GM19468 (cell line): ENCODE measurements around the gene ZNF638.
"Not testable (repeated sequence)": the region's sequence is repeated elsewhere in the genome, so short reads cannot be mapped to it uniquely, and the experiment has no call there.

Experiments used
- ATAC-seq: cut with Tn5 transposase; IDR thresholded peaks from one replicate; pipeline ENCODE4 v1.9.1; 2021; ENCODE audit warnings: mild to moderate bottlenecking, moderate library complexity, moderate number of reproducible peaks; ENCODE audit not compliant: unreplicated experiment; ENCODE audit errors: extremely low read depth

ZNF638 gene, protein sequence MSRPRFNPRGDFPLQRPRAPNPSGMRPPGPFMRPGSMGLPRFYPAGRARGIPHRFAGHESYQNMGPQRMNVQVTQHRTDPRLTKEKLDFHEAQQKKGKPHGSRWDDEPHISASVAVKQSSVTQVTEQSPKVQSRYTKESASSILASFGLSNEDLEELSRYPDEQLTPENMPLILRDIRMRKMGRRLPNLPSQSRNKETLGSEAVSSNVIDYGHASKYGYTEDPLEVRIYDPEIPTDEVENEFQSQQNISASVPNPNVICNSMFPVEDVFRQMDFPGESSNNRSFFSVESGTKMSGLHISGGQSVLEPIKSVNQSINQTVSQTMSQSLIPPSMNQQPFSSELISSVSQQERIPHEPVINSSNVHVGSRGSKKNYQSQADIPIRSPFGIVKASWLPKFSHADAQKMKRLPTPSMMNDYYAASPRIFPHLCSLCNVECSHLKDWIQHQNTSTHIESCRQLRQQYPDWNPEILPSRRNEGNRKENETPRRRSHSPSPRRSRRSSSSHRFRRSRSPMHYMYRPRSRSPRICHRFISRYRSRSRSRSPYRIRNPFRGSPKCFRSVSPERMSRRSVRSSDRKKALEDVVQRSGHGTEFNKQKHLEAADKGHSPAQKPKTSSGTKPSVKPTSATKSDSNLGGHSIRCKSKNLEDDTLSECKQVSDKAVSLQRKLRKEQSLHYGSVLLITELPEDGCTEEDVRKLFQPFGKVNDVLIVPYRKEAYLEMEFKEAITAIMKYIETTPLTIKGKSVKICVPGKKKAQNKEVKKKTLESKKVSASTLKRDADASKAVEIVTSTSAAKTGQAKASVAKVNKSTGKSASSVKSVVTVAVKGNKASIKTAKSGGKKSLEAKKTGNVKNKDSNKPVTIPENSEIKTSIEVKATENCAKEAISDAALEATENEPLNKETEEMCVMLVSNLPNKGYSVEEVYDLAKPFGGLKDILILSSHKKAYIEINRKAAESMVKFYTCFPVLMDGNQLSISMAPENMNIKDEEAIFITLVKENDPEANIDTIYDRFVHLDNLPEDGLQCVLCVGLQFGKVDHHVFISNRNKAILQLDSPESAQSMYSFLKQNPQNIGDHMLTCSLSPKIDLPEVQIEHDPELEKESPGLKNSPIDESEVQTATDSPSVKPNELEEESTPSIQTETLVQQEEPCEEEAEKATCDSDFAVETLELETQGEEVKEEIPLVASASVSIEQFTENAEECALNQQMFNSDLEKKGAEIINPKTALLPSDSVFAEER (N-terminal part only)

DNA sequence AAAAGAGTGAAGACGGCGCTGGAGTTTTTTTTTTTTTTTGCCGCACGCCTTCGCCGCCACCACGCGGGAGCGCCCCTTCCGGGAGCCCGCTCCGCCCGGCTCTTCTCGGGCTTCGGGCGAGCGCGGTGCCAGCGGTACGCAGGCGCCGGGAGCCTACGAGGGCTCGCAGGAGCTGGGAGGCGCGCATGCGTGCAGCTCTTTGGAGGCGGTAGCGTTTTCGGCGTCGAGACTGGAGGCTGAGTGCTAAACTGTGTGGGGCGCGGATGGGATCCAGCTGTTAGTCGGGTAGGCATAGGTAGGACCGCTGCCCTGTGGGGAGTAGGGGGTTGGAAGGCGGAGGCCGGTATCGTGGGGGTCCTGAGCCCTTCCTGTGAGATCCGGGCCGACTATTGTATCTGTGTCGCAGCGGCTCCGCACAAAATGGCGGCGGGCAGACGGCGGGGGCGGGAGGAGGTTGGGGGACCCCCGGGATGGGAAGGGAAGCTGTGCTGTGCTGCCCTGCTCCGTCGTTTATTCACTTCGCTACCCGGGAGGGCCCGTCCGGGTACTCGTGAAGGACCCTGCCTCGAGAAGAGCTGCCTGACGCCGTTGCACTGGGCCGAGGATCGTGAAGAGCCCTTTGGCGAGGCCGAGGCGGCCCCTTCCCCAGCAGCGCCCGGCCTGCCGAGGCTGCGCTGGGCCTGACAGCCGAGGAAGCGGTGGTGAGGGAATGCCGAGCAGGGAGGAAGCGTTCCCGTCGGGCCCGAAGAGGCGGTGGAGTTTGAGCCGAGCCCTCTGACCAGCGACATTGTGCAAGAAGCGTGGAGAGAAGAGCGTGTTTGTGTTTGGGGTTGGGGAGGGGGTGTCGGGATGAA is at the start of gene ZNF638:
Gene ZNF638, plus strand, starts transcription at position 202 of the 854 bp plus-strand sequence. CDS start 17,173 bp downstream, outside the sequence.
- peak; percentile 93 for ATAC-seq

DNA sequence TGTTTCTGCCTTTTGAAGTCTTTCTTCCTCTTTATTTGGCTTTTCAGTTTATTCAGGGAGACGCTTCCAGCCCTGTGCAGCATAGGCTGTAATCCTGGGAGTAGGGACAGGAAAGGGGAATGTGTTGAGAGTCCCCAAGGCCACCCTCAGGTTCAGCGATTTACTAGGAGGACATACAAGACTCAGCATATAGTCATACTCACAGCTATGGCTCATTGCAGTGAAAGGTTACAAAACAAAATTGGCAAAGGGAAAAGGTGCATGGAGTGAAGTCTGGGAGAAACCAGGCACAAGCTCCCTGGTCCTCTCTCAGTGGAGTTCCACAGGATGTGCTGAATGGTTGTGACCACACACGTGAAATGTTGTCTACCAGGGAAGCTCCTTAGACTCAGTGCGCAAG is 49.6 kb upstream of the ZNF638 start:
- ATAC-seq, result no peak

DNA sequence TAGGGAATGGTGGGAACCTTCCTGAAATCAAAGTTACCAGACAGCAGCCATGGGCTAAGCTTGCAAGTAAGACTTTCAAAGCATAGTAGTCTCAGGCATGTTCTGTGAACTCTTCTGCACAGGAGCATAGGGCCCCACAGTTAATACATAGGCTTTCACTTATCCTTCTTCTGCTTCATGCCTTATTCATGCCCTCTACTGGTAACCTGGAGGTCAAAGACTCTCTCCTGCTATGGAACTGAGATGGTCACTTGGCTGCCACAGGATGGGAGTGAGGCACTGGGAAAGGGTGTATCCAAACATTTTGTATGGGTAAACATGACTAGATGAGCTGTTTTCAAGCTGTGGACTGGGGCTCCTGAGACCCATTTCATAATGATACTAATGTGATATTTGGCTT is 49.1 kb upstream of the ZNF638 start:
- no peak for ATAC-seq

DNA sequence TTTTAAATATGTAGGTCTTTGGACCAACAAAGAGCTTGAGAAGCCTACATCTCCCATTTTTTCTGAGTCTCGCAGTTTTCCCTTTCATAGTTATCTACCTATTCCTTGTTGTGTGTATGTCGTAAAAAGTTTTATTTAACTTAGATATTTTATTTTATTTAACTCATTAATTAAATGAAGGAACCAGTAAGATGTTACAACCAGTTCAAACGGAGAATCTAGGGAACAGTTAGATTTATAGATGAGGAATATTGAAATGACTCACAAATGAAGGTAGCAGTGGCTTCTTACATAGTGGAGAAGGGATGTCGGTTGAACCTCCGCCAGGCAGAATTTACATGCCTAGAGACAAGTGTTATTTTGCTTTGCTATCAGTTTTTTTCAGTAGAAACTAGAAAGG is 48.5 kb upstream of the ZNF638 start:
- no peak for ATAC-seq

DNA sequence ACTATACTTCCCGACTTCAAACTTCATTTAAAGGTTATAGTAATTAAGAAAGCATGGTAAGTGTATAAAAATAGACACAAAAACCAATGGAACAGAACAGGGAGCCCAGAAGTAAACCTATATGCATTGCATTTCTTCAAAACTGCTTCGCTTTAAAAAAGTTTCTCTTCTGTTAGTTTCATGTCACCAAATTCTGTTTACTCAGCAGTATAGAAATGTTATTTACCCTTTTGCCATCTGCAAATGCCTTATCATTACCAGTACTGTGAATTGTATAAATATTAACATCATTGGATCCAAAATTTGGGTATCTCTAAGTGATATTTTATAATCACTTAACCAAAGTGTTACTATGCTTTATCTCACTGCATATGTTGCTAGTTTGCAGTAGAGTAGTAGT is 45.9 kb upstream of the ZNF638 start:
- ATAC-seq, result no peak

DNA sequence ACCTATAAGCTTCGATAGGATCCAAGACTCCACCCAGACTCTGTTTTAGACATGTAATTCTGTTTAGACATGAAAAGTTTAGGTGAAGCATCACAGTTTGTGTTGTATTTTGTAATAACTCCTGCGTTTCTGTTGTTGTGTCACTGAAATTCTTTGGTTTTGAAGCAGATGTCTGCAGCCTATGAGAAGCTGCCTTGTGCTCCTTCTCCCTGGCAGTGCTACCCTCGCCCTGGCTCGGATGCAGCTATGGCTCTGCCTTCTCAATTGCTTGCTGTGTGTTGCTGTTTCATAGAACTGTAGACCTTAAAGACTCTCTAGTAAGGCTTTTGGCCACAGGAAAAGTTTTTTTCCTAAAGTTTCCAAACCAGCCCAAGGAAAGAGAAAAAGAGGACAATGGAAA is 40.2 kb upstream of the ZNF638 start:
- no peak for ATAC-seq

DNA sequence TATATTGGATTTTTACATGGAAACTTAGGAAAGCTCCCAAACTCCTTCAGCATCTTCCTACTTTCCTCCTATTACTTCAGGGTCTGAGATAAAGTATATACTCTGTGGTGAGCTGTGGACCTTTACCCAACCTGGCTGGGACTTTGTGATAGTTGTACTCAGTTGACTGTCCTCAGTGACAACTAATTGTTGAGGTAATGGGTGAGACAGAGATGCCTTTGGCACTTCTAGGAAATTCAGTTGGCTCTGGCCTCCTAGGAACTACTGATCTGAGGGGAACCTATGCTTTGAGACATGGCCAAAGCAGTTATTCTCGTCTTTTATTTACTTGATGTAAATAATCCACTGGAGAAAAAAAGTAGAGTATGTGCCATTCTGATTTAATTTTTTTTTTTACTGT is 39.4 kb upstream of the ZNF638 start:
- ATAC-seq, result no peak

DNA sequence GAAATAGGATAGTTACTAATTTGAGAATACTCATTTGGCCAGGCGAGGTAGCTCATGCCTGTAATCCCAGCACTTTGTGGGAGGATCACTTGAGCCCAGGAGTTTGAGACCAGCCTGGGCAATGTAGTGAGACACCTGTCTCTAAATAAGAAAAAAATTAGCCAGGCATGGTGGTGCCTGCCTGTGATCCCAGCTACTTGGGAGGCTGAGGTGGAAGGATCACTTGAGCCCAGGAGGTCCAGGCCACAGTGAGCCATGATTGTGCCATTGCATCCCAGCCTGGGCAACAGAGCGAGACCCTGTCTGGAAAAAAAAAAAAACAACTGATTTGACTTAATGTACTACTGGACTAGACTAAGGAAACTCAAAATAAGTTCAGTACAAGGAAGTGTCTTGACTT is 32.7 kb upstream of the ZNF638 start:
- no peak for ATAC-seq

DNA sequence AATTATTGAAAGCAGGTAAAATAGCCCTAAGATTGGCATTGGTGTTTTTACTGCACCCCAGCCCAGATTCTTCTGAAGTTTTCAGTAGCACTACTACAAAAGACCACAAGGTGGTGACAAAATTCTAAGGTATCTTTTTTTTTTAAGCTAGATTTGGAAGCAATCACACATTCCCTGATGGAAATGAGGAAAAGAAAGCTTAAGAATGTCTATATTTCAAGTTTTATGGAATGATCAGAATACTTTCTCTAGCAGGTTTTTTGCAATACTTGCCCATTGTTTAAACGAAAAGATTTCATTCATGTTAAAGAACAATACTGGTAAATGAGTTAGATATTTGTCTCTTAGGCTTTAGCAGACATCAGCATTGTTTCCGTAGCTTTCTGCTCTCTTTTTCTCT is 32.1 kb upstream of the ZNF638 start:
- no peak for ATAC-seq

DNA sequence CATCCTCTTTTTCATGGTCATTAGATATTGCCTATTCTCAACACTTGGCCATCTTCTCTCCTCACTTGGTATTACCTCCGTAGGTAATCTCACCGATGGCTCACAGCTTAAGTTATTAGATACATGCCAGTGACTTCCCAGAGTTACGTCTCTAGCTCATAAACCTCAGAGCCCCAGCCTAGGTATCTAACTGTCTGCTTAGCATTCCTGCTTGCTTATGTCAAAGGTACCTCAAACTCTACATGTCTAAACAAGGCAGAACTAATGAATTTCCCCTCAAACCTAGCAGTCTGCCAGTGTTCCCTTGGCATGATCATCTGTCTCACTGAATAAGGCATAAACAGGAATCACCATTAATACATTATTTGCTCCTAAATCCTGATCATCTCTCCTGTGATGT is 27.7 kb upstream of the ZNF638 start:
- no peak for ATAC-seq

DNA sequence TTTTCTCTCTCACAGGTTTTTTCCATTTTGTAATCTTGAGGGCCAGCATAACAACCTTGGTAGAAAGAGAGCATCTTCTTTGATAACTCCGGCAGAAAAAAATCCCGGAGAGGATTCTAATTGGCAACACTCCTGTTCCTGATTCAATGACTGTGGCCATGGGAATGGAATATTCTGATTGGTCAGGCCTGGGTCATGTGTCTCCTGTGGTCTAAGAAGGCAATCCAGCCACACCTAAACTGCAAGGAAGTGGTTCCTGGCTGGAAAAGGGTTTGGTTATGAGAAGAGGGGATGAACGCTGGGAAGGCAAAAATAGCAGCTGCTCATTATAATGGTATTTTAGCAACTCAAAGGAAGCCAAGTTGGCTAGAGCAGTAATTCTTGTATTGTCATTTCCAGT is 24.8 kb upstream of the ZNF638 start:
- ATAC-seq, result no peak

DNA sequence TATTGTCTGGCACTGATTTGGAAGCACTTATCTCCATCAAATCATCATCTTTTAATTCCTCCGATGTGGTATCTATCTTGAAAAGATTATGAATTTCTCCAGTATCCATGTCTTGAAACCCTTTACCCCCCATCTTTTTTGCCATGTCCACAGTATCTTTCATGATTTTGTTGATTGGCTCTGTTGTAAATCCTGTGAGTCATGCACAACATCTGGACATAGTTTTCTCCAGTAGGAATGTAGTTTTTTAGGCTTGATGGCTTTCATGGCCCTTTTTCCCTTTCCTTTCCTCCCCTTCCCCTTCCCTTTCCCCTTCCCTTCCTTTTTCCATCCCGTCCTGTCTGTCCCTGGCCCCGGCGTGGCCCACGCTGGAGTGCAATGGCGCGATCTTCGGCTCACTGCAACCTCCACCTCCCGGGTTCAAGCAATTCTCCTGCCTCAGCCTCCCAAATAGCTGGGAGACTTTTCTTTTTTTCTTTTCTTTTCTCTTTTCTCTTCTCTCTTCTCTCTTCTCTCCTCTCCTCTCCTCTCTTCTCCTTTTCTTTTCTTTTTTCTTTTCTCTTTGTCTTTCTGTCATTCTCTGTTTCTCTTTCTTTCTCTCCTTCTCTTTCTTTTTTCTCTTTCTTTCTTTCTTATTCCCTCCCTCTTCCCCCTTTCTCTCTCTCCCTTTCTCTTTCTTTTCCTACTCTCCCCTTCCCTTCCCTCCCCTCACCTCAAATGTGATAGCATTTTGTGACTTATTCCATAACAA is 18.4 kb upstream of the ZNF638 start:
- ATAC-seq, result no peak

DNA sequence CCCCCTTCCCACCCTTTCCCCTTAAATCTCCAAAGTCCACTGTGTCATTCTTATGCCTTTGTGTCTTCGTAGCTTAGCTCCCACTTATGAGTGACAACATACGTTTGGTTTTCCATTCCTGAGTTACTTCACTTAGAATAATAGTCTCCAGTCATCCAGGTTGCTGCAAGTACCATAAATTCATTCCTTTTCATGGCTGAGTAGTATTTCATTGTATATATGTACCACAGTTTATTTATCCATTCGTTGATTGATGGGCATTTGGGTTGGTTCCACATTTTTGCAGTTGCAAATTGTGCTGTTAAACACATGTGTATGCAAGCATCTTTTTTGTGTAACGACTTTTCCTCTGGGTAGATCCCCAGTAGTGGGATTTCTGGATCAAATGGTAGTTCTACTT is 14.5 kb upstream of the ZNF638 start:
- ATAC-seq, result no peak

DNA sequence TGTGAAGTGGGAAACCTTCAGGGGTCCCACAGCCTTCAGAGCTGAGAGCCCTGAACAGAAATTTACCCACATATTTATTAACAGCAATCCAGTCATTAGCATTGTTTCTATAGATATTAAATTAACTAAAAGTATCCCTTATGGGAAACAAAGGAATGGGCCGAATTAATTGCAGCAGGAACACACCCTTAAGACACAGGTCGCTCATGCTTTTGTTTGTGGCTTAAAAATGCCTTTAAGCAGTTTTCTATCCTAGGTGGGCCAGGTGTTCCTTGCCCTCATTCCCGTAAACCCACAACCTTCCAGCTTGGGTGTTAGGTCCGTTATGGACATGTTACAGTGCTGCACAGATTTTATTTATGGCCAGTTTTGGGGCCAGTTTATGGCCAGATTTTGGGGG is 13.7 kb upstream of the ZNF638 start:
- not testable (repeated sequence) for ATAC-seq

DNA sequence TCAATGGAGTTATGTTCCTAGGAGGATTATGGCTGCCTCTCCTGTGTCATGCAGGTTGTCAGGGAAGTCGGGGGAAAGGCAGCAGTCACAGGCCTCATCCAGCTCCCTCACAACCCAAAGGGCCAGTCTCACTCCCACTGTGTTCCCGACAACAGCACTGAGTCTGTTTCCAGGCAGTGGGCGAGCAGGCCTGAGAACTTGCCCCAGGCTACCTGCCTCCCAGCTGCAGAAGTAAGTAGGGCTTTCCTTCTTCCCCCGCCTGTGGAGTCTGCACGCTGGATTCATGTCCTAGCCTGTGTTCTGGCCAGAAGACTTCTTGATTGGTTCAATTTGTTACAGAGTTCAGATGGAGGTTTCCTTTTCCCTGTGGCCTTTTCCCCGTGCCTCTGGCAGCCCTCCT is 8.2 kb upstream of the ZNF638 start:
- no peak for ATAC-seq

DNA sequence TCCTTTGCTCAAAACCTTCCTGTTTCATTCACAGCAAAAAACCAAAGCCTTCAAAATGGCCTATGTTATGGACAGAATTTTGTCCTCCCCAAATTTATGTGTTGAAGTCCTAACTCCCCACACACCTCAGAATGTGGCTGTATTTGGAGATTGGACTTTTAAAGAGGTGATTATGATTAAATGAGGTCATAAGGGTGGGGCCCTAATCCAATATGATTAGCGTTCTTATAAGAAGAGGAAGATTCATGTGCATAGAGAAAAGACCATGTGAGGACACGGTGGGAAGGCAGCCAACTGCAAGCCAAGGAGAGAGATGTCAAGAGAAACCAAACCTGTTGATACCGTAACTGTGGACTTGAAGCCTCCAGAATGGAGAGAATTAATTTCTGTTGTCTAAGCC is 4.6 kb upstream of the ZNF638 start:
- ATAC-seq, result no peak

DNA sequence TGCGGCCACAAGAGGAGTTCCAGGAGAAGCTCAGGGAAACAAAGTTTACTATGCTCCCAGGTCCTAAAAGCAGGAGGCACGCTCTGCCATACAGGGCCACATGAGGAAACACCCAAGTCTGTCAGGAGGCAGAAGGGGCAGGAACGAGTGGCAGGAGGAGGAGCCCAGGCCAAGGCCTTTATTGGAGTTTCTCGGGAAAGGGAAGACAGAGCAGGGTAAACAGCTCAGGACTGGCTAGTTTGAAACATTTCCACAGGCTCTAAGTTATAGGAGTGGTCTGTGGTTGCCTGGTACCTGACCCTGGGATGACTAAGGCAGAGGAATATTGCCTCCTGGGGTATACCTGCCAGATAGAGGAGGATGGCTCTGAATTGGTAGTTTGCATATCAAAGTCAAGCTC is 3.7 kb upstream of the ZNF638 start:
- ATAC-seq, result no peak

DNA sequence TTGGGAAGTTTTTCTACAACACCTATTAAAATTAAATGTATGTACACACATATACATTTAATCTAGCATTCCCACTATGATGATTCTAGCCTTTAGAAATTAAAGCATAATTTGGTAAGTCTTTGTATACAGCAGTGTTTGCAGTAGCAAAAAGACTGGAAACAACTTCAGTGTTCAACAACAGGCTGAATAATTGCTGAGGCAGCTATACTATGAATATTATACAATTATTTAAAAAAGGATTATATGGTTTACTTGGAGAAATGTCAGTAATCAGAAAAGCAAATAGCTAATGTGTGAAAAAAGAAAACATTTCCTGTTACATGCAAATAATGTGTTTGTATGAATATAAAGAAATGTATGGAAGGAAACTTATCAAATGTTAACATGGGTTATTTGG is 1.4 kb upstream of the ZNF638 start:
- ATAC-seq, result no peak
